GM12892 (cell line): ENCODE measurements around the gene SUPT3H.

Experiments used
- POLR2A ChIP-seq: IDR thresholded peaks from 2 replicates; pipeline ENCODE4 v1.6.1; 2011; ENCODE audit warnings: low read depth, low read length, control low read depth
- TAF1 ChIP-seq: IDR thresholded peaks from 2 replicates; pipeline ENCODE4 v1.6.1; 2011; ENCODE audit warnings: low read depth, mild to moderate bottlenecking, control low read depth, low read length, borderline replicate concordance

DNA sequence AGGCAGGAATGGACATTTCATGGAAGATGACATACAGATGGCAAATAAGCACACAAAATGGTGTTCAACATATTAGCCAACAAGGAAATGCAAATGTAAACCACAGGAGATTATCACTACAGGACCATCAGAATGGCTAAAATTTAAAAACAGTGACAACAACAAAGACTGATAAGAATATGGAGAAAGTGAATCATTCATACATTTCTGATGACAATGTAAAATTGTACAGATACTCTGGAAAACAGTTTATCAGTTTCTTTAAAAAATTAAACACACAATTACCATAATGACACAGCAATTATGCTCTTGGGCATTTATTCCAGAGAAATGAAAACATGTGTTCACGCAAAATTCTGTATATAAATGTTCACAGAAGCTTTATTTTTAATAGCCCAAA is 155.4 kb downstream of the SUPT3H start:
- TF ChIP-seq POLR2A (no peak), TAF1 (no peak)
